Measurements from ENCODE around the gene GLI1.

GLI1 gene

DNA sequence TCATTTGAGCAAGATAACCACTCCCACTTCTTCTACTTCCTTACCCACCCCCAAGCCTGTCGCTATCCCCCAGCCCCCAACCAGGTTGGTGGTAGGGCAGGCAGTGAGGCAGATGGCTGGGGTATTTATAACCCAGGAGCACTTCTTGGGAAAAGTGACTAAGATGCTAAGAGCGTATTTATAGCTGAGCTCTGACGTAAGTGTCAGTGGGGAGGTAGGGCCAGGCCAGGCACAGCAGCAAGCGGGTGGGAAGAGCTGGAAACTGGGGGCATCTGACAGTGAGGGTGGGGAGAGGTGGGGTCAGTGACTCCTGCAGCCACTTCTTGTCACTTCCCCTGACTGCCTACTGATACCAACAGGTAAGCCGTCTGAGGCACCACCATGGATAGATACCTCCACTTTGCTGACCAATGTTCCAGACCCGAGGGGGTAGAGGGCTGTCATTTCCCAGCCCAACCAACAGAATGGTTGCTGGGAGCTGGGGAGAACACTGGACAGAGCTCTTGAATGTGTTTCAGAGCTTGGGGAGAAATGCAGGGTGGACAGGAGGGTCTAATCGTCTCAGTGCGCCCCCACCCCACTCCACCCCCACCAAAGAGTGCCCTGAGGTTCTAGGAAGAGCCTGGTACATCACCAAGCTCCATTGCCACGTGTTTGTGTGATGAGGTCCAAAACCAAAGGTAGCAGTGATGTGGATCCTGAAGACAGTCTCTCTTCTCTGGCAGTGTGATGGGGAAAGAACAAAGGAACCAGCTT, 7.2 kb upstream of the GLI1 start:
- no peaks in the 10 kb centered on the region for H3F3A ChIP-seq (ENCODE audit: insufficient read depth, low read length)
- no peak overlapping the region for H3K9ac ChIP-seq (ENCODE audit: low read length)
- peaks cover 10% of the 10 kb centered on the region for H3K4me1 ChIP-seq (ENCODE audit: insufficient read depth, low read length, severe bottlenecking)
- no peak for TF ChIP-seq EZH2 (IDR thresholded peaks at IDR 0.05; ENCODE audit: borderline replicate concordance, low read length)
- TF ChIP-seq, protein P1, sequence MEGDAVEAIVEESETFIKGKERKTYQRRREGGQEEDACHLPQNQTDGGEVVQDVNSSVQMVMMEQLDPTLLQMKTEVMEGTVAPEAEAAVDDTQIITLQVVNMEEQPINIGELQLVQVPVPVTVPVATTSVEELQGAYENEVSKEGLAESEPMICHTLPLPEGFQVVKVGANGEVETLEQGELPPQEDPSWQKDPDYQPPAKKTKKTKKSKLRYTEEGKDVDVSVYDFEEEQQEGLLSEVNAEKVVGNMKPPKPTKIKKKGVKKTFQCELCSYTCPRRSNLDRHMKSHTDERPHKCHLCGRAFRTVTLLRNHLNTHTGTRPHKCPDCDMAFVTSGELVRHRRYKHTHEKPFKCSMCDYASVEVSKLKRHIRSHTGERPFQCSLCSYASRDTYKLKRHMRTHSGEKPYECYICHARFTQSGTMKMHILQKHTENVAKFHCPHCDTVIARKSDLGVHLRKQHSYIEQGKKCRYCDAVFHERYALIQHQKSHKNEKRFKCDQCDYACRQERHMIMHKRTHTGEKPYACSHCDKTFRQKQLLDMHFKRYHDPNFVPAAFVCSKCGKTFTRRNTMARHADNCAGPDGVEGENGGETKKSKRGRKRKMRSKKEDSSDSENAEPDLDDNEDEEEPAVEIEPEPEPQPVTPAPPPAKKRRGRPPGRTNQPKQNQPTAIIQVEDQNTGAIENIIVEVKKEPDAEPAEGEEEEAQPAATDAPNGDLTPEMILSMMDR (IDR thresholded peaks at IDR 0.05; ENCODE audit: low read length) = no peak
- H3K79me2 ChIP-seq (ENCODE audit: insufficient read depth, low read length) = no peaks in the 10 kb centered on the region
- H3K4me3 ChIP-seq (ENCODE audit: low read depth, low read length, poor library complexity, severe bottlenecking) = no peak overlapping the region
- no peaks in the 10 kb centered on the region for H4K20me1 ChIP-seq (ENCODE audit: insufficient read depth, low read length)
- no peak overlapping the region for H2AFZ ChIP-seq (ENCODE audit: low read length)
- H3K9me3 ChIP-seq (ENCODE audit: low read length) = no peaks in the 10 kb centered on the region
- no peaks in the 10 kb centered on the region for H3K27me3 ChIP-seq (ENCODE audit: insufficient read depth, low read length)
- H3K27ac ChIP-seq (ENCODE audit: low read depth, low read length, poor library complexity, severe bottlenecking) = no peak overlapping the region
- H3K4me2 ChIP-seq (ENCODE audit: low read length) = no peak overlapping the region
- H3K36me3 ChIP-seq (ENCODE audit: insufficient read depth, low read length) = no peaks in the 10 kb centered on the region
- H3K9me2 ChIP-seq (ENCODE audit: low read depth, low read length) = no peaks in the 10 kb centered on the region

DNA sequence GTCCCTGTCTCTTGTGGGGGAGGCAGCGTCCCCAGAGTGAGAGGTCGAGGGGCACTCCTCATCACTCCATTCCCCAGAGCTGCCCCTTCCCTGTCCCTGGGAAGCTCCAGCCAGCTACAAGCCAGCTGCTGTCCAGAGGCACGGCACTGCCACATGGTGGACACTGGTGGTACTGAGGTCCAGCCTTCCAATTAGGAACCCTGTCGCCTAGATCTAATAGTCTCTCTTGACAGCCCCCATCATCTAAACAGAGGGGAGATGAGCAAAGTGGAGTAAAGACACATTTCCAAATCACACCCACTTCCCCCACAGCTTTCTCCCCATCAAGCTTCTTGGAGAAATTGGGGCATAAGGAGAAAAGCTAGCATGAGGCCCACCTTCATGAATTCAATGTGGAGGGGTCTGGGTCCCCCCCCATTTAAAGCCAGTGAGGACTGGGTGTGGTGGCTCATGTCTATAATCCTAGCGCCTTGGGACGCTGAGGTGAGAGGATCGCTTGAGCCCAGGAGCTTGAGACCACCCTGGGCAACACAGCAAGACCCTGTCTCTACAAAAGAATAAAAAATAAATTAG, 6.6 kb upstream of the GLI1 start:
- Histone ChIP-seq H2AFZ (ENCODE audit: low read length) (no peak overlapping the region), H3K9me2 (ENCODE audit: low read depth, low read length) (no peaks in the 10 kb centered on the region), H3K4me2 (ENCODE audit: low read length) (no peak overlapping the region), H3K9me3 (ENCODE audit: low read length) (no peaks in the 10 kb centered on the region), H3K79me2 (ENCODE audit: insufficient read depth, low read length) (no peaks in the 10 kb centered on the region), H3K36me3 (ENCODE audit: insufficient read depth, low read length) (no peaks in the 10 kb centered on the region), H3K27me3 (ENCODE audit: insufficient read depth, low read length) (no peaks in the 10 kb centered on the region), H3K4me1 (ENCODE audit: insufficient read depth, low read length, severe bottlenecking) (peaks cover 10% of the 10 kb centered on the region), H3K27ac (ENCODE audit: low read depth, low read length, poor library complexity, severe bottlenecking) (no peak overlapping the region), H4K20me1 (ENCODE audit: insufficient read depth, low read length) (no peaks in the 10 kb centered on the region), H3K9ac (ENCODE audit: low read length) (no peak overlapping the region), H3F3A (ENCODE audit: insufficient read depth, low read length) (no peaks in the 10 kb centered on the region), H3K4me3 (ENCODE audit: low read depth, low read length, poor library complexity, severe bottlenecking) (no peak overlapping the region)
- TF ChIP-seq EZH2 (IDR thresholded peaks at IDR 0.05; ENCODE audit: borderline replicate concordance, low read length) = no peak
- TF ChIP-seq, protein P1 (IDR thresholded peaks at IDR 0.05; ENCODE audit: low read length) = peak; percentile 87

DNA sequence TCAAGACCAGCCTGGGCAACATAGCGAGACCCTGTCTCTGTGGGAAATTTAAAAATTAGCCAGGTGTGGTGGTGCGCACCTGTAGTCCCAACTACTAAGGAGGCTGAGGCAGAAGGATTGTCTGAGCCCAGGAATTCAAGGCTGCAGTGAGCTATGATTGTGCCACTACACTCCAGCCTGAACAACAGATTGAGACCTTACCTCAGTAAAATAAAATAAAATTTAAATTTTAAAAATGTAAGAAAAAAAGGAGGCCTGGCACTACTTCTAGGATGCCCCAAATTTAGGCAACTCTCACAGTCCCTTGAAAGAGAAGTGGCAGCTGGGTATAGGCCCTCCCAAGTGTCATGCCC, 5.4 kb upstream of the GLI1 start:
- Histone ChIP-seq H3K9me2 (ENCODE audit: low read depth, low read length) (no peaks in the 10 kb centered on the region), H3K79me2 (ENCODE audit: insufficient read depth, low read length) (no peaks in the 10 kb centered on the region), H3F3A (ENCODE audit: insufficient read depth, low read length) (no peaks in the 10 kb centered on the region), H3K9ac (ENCODE audit: low read length) (no peak overlapping the region), H3K4me2 (ENCODE audit: low read length) (no peak overlapping the region), H3K27me3 (ENCODE audit: insufficient read depth, low read length) (no peaks in the 10 kb centered on the region), H3K4me1 (ENCODE audit: insufficient read depth, low read length, severe bottlenecking) (peaks cover 18% of the 10 kb centered on the region), H3K9me3 (ENCODE audit: low read length) (no peaks in the 10 kb centered on the region), H3K36me3 (ENCODE audit: insufficient read depth, low read length) (no peaks in the 10 kb centered on the region), H4K20me1 (ENCODE audit: insufficient read depth, low read length) (no peaks in the 10 kb centered on the region), H3K27ac (ENCODE audit: low read depth, low read length, poor library complexity, severe bottlenecking) (no peak overlapping the region), H3K4me3 (ENCODE audit: low read depth, low read length, poor library complexity, severe bottlenecking) (no peak overlapping the region), H2AFZ (ENCODE audit: low read length) (no peak overlapping the region)
- TF ChIP-seq EZH2 (IDR thresholded peaks at IDR 0.05; ENCODE audit: borderline replicate concordance, low read length) = no peak
- TF ChIP-seq, protein P1 (IDR thresholded peaks at IDR 0.05; ENCODE audit: low read length) = no peak
